ENCODE measurements around the gene DNAAF9.

Gene DNAAF9

GRCh38 chr20:3364323-3365013 lies 43.0 kb downstream of the DNAAF9 start:
- DNase-seq: no peak

GRCh38 chr20:3360752-3361151 lies 46.7 kb downstream of the DNAAF9 start:
- DNase-seq: no peak

GRCh38 chr20:3358676-3359340 lies 48.7 kb downstream of the DNAAF9 start:
- no peak for DNase-seq

Measured in activated T-cell treated with anti-CD3 and anti-CD28 coated beads, Interleukin-2, amount 50 U/mL, for 1 hour (primary cell).